Osteoblast (primary cell): ENCODE results near the gene PTGDR2. TPM values are rescaled to one million over a fixed set of nuclear protein-coding genes. Genes with fewer than 3 reads are reported as not detected.

Source experiments
- DNase-seq: peaks from one replicate; pipeline ENCODE4 v3.0.0; 2011; ENCODE audit warnings: low spot score, mixed read lengths; ENCODE audit not compliant: insufficient read length; ENCODE audit errors: missing footprints
- H2AFZ ChIP-seq: 2 replicates; pipeline ENCODE4 v1.6.0; 2011; ENCODE audit warnings: mild to moderate bottlenecking, low read length
- H3K27ac ChIP-seq: 2 replicates; pipeline ENCODE4 v1.5.1; 2011; ENCODE audit warnings: mild to moderate bottlenecking, low read depth, low read length, moderate library complexity
- H3K27me3 ChIP-seq: 2 replicates; pipeline ENCODE4 v1.6.0; 2012; ENCODE audit warnings: mild to moderate bottlenecking, control low read depth, inconsistent platforms, low read length, moderate library complexity; ENCODE audit not compliant: insufficient read depth
- H3K36me3 ChIP-seq: 2 replicates; pipeline ENCODE4 v1.5.1; 2011; ENCODE audit warnings: mild to moderate bottlenecking, low read length, control low read depth, moderate library complexity; ENCODE audit not compliant: insufficient read depth
- H3K4me1 ChIP-seq: 2 replicates; pipeline ENCODE4 v1.5.1; 2011; ENCODE audit warnings: mild to moderate bottlenecking, low read length, control low read depth, moderate library complexity; ENCODE audit not compliant: insufficient read depth
- H3K4me2 ChIP-seq: 2 replicates; pipeline ENCODE4 v1.6.0; 2011; ENCODE audit warnings: mild to moderate bottlenecking, low read length; ENCODE audit not compliant: insufficient read depth
- H3K4me3 ChIP-seq: fragments of 200-600 bp; sonication (generic); 3 replicates; pipeline ENCODE4 v1.5.1; 2012; ENCODE audit warnings: mild to moderate bottlenecking, low read length, inconsistent platforms; ENCODE audit not compliant: insufficient read depth
- H3K79me2 ChIP-seq: 2 replicates; pipeline ENCODE4 v1.6.0; 2012; ENCODE audit warnings: mild to moderate bottlenecking, low read length, control low read depth, inconsistent platforms; ENCODE audit not compliant: insufficient read depth
- H3K9me3 ChIP-seq: 2 replicates; pipeline ENCODE4 v1.5.1; 2011; ENCODE audit warnings: low read depth, low read length, control low read depth
- H4K20me1 ChIP-seq: 2 replicates; pipeline ENCODE4 v1.6.0; 2012; ENCODE audit warnings: mild to moderate bottlenecking, low read length, control low read depth; ENCODE audit not compliant: insufficient read depth
- total RNA-seq: library from RNA; depleted of rRNA; stranded (reverse); fragments of >200 nt; gene quantifications from 2 replicates; pipeline ENCODE4 v1.2.3, GENCODE V29; 2012
- TF ChIP-seq, protein P1 (sequence below): IDR thresholded peaks from 2 replicates; pipeline ENCODE4 v1.5.1; 2011; ENCODE audit warnings: mild to moderate bottlenecking, low read depth, low read length, moderate library complexity; ENCODE audit errors: extremely low read depth

PTGDR2 gene
- total RNA-seq, 1 donor: not detected

GRCh38 chr11:60891103-60891741 is 35.5 kb upstream of the PTGDR2 start:
- Histone ChIP-seq H3K4me2 (no peak overlapping the region), H3K4me3 (no peak overlapping the region), H3K27ac (no peak overlapping the region), H3K36me3 (peaks cover 38% of the 10 kb centered on the region), H3K79me2 (no peaks in the 10 kb centered on the region), H3K27me3 (no peaks in the 10 kb centered on the region), H3K9me3 (no peaks in the 10 kb centered on the region), H2AFZ (no peak overlapping the region), H3K4me1 (no peaks in the 10 kb centered on the region), H4K20me1 (no peaks in the 10 kb centered on the region)
- TF ChIP-seq, protein P1, sequence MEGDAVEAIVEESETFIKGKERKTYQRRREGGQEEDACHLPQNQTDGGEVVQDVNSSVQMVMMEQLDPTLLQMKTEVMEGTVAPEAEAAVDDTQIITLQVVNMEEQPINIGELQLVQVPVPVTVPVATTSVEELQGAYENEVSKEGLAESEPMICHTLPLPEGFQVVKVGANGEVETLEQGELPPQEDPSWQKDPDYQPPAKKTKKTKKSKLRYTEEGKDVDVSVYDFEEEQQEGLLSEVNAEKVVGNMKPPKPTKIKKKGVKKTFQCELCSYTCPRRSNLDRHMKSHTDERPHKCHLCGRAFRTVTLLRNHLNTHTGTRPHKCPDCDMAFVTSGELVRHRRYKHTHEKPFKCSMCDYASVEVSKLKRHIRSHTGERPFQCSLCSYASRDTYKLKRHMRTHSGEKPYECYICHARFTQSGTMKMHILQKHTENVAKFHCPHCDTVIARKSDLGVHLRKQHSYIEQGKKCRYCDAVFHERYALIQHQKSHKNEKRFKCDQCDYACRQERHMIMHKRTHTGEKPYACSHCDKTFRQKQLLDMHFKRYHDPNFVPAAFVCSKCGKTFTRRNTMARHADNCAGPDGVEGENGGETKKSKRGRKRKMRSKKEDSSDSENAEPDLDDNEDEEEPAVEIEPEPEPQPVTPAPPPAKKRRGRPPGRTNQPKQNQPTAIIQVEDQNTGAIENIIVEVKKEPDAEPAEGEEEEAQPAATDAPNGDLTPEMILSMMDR: no peak
- no peak for DNase-seq

- Histone ChIP-seq H3K4me2 (no peak overlapping the region), H4K20me1 (no peaks in the 10 kb centered on the region), H3K27me3 (no peaks in the 10 kb centered on the region), H3K4me1 (no peaks in the 10 kb centered on the region), H3K79me2 (no peaks in the 10 kb centered on the region), H3K36me3 (peaks cover 33% of the 10 kb centered on the region), H3K9me3 (no peaks in the 10 kb centered on the region), H3K27ac (no peak overlapping the region), H2AFZ (no peak overlapping the region), H3K4me3 (no peak overlapping the region)
- TF ChIP-seq, protein P1: no peak
- no peak for DNase-seq
Measured at GRCh38 chr11:60890696-60891095, 34.9 kb upstream of the PTGDR2 start.

- no peaks in the 10 kb centered on the region for H4K20me1 ChIP-seq
- no peaks in the 10 kb centered on the region for H3K9me3 ChIP-seq
- no peaks in the 10 kb centered on the region for H3K4me1 ChIP-seq
- peaks cover 28% of the 10 kb centered on the region for H3K36me3 ChIP-seq
- TF ChIP-seq, protein P1: no peak
- H3K27ac ChIP-seq: no peak overlapping the region
- H3K27me3 ChIP-seq: no peaks in the 10 kb centered on the region
- no peak for DNase-seq
- no peak overlapping the region for H3K4me3 ChIP-seq
- H3K79me2 ChIP-seq: no peaks in the 10 kb centered on the region
- H2AFZ ChIP-seq: no peak overlapping the region
- H3K4me2 ChIP-seq: no peak overlapping the region
Measured at GRCh38 chr11:60889869-60890311, 34.1 kb upstream of the PTGDR2 start.

DNA sequence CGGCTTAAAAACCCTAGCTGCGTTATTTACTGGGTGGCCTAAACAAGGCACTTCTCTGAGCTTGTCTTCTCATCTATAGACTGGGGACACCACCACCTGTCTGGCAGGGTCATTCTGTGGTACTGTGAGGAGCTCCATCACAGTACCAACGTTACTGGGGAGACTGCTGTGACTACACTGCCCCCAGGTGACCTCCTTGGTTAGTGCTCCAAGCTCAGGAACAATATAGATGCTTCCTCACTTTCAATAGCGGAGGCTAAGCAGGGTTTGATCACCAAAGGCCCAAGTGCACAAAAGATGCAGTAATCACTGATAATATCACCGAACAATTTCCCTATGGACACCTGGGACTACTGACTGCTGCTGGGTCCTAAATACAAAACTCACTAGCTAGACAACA is 31.8 kb upstream of the PTGDR2 start:
- Histone ChIP-seq H3K27ac (no peak overlapping the region), H3K9me3 (no peaks in the 10 kb centered on the region), H3K27me3 (no peaks in the 10 kb centered on the region), H2AFZ (no peak overlapping the region), H3K4me1 (no peaks in the 10 kb centered on the region), H3K4me3 (no peak overlapping the region), H3K4me2 (no peak overlapping the region), H3K79me2 (no peaks in the 10 kb centered on the region), H4K20me1 (no peaks in the 10 kb centered on the region), H3K36me3 (peaks cover 17% of the 10 kb centered on the region)
- DNase-seq: no peak
- TF ChIP-seq, protein P1: peak; percentile 80
